SK-N-SH (cell line): Measurements from ENCODE around the gene RBMS1. TPM values are rescaled to one million over a fixed set of nuclear protein-coding genes. Genes with fewer than 3 reads are reported as not detected.

Experiments
- CHD2 ChIP-seq: fragments of 150-350 bp; IDR thresholded peaks from 2 replicates; pipeline ENCODE4 v1.6.1; 2018; ENCODE audit warnings: low read length; ENCODE audit not compliant: partially characterized antibody
- ELF1 ChIP-seq: IDR thresholded peaks from 2 replicates; pipeline ENCODE4 v1.4.0; 2012
- EP300 ChIP-seq, 2 experiments: IDR thresholded peaks; 2 replicates each; pipeline versions ENCODE4 v1.4.0 to v1.6.1; 2012; ENCODE audit warnings: borderline replicate concordance in 1 of 2, low read depth in 1 of 2, low read length in 1 of 2
- FOXJ3 ChIP-seq: sonication (generic); formaldehyde crosslinking; IDR thresholded peaks from 2 replicates; pipeline ENCODE4 v1.5.1; 2020; ENCODE audit warnings: mild to moderate bottlenecking, missing genetic modification reagents
- JUND ChIP-seq: IDR thresholded peaks from 2 replicates; pipeline ENCODE4 v1.4.0; 2012
- MAX ChIP-seq: IDR thresholded peaks from 2 replicates; pipeline ENCODE4 v1.4.0; 2012; ENCODE audit warnings: low read depth
- RAD21 ChIP-seq: IDR thresholded peaks from 2 replicates; pipeline ENCODE4 v1.6.1; 2012; ENCODE audit warnings: mild to moderate bottlenecking, low read length
- RFX5 ChIP-seq: IDR thresholded peaks from 2 replicates; pipeline ENCODE4 v1.6.1; 2012; ENCODE audit warnings: mild to moderate bottlenecking, improper control_type of control experiment, low read length
- SIN3A ChIP-seq: IDR thresholded peaks from 2 replicates; pipeline ENCODE4 v1.6.1; 2012; ENCODE audit warnings: low read depth, mild to moderate bottlenecking, low read length, moderate library complexity, borderline replicate concordance
- TAF1 ChIP-seq: IDR thresholded peaks from 2 replicates; pipeline ENCODE4 v1.6.1; 2012; ENCODE audit warnings: low read depth, mild to moderate bottlenecking, low read length, moderate library complexity, borderline replicate concordance
- USF1 ChIP-seq: IDR thresholded peaks from 2 replicates; pipeline ENCODE4 v1.4.0; 2012; ENCODE audit warnings: low read depth, borderline replicate concordance
- YY1 ChIP-seq: IDR thresholded peaks from 2 replicates; pipeline ENCODE4 v1.4.0; 2012; ENCODE audit warnings: low read depth, mild to moderate bottlenecking
- ZBTB33 ChIP-seq: IDR thresholded peaks from 2 replicates; pipeline ENCODE4 v1.4.0; 2012; ENCODE audit warnings: low read depth, borderline replicate concordance
- polyA plus RNA-seq, 3 experiments: library from polyadenylated mRNA; depleted of rRNA; stranded (reverse); fragments of >200 nt; gene quantifications; 2 replicates each; pipeline ENCODE4 v1.2.3, GENCODE V29; 2012
- TF ChIP-seq, protein P1 (sequence below): fragments of 150-350 bp; IDR thresholded peaks from 2 replicates; pipeline ENCODE4 v1.6.1; 2016; ENCODE audit warnings: mild to moderate bottlenecking, low read depth, low read length
- TF ChIP-seq, protein P2 (sequence below): IDR thresholded peaks from 2 replicates; pipeline ENCODE4; 2012
- TF ChIP-seq, protein P3 (sequence below): fragments of 200-600 bp; sonication (generic); IDR thresholded peaks from 2 replicates; pipeline ENCODE4 v1.6.1; 2017; ENCODE audit warnings: antibody characterized with exemption, mild to moderate bottlenecking, moderate library complexity

Gene RBMS1
- polyA plus RNA-seq, 1 of the 3 experiments (the other 2 are of a cell fraction), result 56.5 TPM

GRCh38 chr2:160224060-160224459, 269.5 kb downstream of the RBMS1 start (continued):
- TF ChIP-seq ZBTB33, result no peak
- no peak for TF ChIP-seq RFX5
- peak; percentile 98 for TF ChIP-seq JUND
- TF ChIP-seq MAX, result peak; percentile 40; the same call in 1 of the 2 replicates
- no peak for TF ChIP-seq USF1
- peak; percentile 23; the same call in 1 of the 2 replicates for TF ChIP-seq YY1
- no peak for TF ChIP-seq CHD2
- peak in 1 of 2 experiments; percentile 79; a peak in 1 of 4 replicates for TF ChIP-seq EP300 (IDR thresholded peaks at IDR 0.05; ENCODE audit: borderline replicate concordance in 1 of 2, low read depth in 1 of 2, low read length in 1 of 2)
- TF ChIP-seq SIN3A, result no peak
- TF ChIP-seq, protein P1, sequence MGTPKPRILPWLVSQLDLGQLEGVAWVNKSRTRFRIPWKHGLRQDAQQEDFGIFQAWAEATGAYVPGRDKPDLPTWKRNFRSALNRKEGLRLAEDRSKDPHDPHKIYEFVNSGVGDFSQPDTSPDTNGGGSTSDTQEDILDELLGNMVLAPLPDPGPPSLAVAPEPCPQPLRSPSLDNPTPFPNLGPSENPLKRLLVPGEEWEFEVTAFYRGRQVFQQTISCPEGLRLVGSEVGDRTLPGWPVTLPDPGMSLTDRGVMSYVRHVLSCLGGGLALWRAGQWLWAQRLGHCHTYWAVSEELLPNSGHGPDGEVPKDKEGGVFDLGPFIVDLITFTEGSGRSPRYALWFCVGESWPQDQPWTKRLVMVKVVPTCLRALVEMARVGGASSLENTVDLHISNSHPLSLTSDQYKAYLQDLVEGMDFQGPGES, result no peak
- TF ChIP-seq RAD21, result no peak
- no peak for TF ChIP-seq ELF1
- TF ChIP-seq, protein P2, sequence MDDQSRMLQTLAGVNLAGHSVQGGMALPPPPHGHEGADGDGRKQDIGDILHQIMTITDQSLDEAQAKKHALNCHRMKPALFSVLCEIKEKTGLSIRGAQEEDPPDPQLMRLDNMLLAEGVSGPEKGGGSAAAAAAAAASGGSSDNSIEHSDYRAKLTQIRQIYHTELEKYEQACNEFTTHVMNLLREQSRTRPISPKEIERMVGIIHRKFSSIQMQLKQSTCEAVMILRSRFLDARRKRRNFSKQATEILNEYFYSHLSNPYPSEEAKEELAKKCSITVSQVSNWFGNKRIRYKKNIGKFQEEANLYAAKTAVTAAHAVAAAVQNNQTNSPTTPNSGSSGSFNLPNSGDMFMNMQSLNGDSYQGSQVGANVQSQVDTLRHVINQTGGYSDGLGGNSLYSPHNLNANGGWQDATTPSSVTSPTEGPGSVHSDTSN, result peak; percentile 72
- no peak for TF ChIP-seq TAF1
- no peak for TF ChIP-seq FOXJ3 (CRISPR knock-in tag)
- TF ChIP-seq, protein P3, sequence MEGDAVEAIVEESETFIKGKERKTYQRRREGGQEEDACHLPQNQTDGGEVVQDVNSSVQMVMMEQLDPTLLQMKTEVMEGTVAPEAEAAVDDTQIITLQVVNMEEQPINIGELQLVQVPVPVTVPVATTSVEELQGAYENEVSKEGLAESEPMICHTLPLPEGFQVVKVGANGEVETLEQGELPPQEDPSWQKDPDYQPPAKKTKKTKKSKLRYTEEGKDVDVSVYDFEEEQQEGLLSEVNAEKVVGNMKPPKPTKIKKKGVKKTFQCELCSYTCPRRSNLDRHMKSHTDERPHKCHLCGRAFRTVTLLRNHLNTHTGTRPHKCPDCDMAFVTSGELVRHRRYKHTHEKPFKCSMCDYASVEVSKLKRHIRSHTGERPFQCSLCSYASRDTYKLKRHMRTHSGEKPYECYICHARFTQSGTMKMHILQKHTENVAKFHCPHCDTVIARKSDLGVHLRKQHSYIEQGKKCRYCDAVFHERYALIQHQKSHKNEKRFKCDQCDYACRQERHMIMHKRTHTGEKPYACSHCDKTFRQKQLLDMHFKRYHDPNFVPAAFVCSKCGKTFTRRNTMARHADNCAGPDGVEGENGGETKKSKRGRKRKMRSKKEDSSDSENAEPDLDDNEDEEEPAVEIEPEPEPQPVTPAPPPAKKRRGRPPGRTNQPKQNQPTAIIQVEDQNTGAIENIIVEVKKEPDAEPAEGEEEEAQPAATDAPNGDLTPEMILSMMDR, result no peak
- TF ChIP-seq, all 33 proteins: peak for 10
